Measurements from ENCODE around the gene NDUFB5.
"Not testable (repeated sequence)": the region's sequence is repeated elsewhere in the genome, so short reads cannot be mapped to it uniquely, and the experiment has no call there.

Gene NDUFB5

GRCh38 chr3:179630753-179631451, 26.3 kb downstream of the NDUFB5 start:
- DNase-seq (ENCODE audit: low spot score): no peak

- no peak for DNase-seq (ENCODE audit: low spot score)
Measured at GRCh38 chr3:179640469-179640868, 35.9 kb downstream of the NDUFB5 start.

GRCh38 chr3:179642871-179643270, 38.3 kb downstream of the NDUFB5 start:
- no peak for DNase-seq (ENCODE audit: low spot score)

- DNase-seq (ENCODE audit: low spot score): not testable (repeated sequence)
Measured at GRCh38 chr3:179643837-179644236, 39.2 kb downstream of the NDUFB5 start.

GRCh38 chr3:179646177-179646576, 41.6 kb downstream of the NDUFB5 start:
- no peak for DNase-seq (ENCODE audit: low spot score)

GRCh38 chr3:179651687-179652446, 47.3 kb downstream of the NDUFB5 start:
- DNase-seq (ENCODE audit: low spot score): no peak

GRCh38 chr3:179652447-179653095, 48.0 kb downstream of the NDUFB5 start, which contains the start of gene USP13:
Gene USP13 (plus strand): TSS chr3:179653040. CDS start chr3:179653226, 186 bp downstream.
- DNase-seq (ENCODE audit: low spot score): peak; percentile 93

- peak; percentile 85 for DNase-seq (ENCODE audit: low spot score)
Measured at GRCh38 chr3:179653096-179653797, 48.7 kb downstream of the NDUFB5 start.

- DNase-seq (ENCODE audit: low spot score): no peak
Measured at GRCh38 chr3:179655236-179655635, 50.6 kb downstream of the NDUFB5 start.

- no peak for DNase-seq (ENCODE audit: low spot score)
Measured at GRCh38 chr3:179658606-179659005, 54.0 kb downstream of the NDUFB5 start.

- DNase-seq (ENCODE audit: low spot score): no peak
Measured at GRCh38 chr3:179660872-179661271, 56.3 kb downstream of the NDUFB5 start.

- no peak for DNase-seq (ENCODE audit: low spot score)
Measured at GRCh38 chr3:179661777-179662176, 57.2 kb downstream of the NDUFB5 start.

- DNase-seq (ENCODE audit: low spot score): no peak
Measured at GRCh38 chr3:179663093-179663492, 58.5 kb downstream of the NDUFB5 start.

GRCh38 chr3:179666030-179666429, 61.4 kb downstream of the NDUFB5 start:
- no peak for DNase-seq (ENCODE audit: low spot score)

- no peak for DNase-seq (ENCODE audit: low spot score)
Measured at GRCh38 chr3:179666436-179667035, 61.9 kb downstream of the NDUFB5 start.

GRCh38 chr3:179668429-179668828, 63.8 kb downstream of the NDUFB5 start:
- no peak for DNase-seq (ENCODE audit: low spot score)

- no peak for DNase-seq (ENCODE audit: low spot score)
Measured at GRCh38 chr3:179670311-179670710, 65.7 kb downstream of the NDUFB5 start.

GRCh38 chr3:179671309-179671708, 66.7 kb downstream of the NDUFB5 start:
- DNase-seq (ENCODE audit: low spot score): no peak

GRCh38 chr3:179671747-179672242, 67.2 kb downstream of the NDUFB5 start:
- no peak for DNase-seq (ENCODE audit: low spot score)

- DNase-seq (ENCODE audit: low spot score): no peak
Measured at GRCh38 chr3:179672918-179673317, 68.3 kb downstream of the NDUFB5 start.

GRCh38 chr3:179673523-179673922, 68.9 kb downstream of the NDUFB5 start:
- no peak for DNase-seq (ENCODE audit: low spot score)

- no peak for DNase-seq (ENCODE audit: low spot score)
Measured at GRCh38 chr3:179676081-179676480, 71.5 kb downstream of the NDUFB5 start.

Measured in NAMALWA (cell line).